ENCODE data around the gene RGL4. TPM values are rescaled to one million over a fixed set of nuclear protein-coding genes. Genes with fewer than 3 reads are reported as not detected.
A peak's percentile ranks its signal among the peaks of the same experiment; 100 is the strongest.

Gene RGL4
- total and polyA plus RNA-seq, 7 donors, result 0.04 to 0.40 (median 0.18) TPM; not detected in 3

- Histone ChIP-seq H3K4me3 (no peak overlapping the region), H3K27me3 (ENCODE audit: insufficient read depth in 3 of 3, low read length in 2 of 3) (no peaks in the 10 kb centered on the region), H3K27ac (no peak overlapping the region), H3K4me1 (peaks cover 3% of the 10 kb centered on the region), H3K9me3 (no peaks in the 10 kb centered on the region), H3K36me3 (ENCODE audit: insufficient read depth in 1 of 2, low read depth in 1 of 2) (peaks cover 3 to 58% of the 10 kb centered on the region in 2 donors)
- TF ChIP-seq CTCF (IDR thresholded peaks at IDR 0.05), result no peak
- DNase-seq (no peak), ATAC-seq (no peak)
- WGBS, 3 donors, result 89 to 96% (median 94%) methylated on average over 28 of the region's 28 CpGs
- intact Hi-C loops (cut with DNase I), result no loop called here
These were observed 23.1 kb downstream of the RGL4 start for GRCh38 chr22:23713696-23714595.

- TF ChIP-seq CTCF (IDR thresholded peaks at IDR 0.05), result no peak
- intact Hi-C loops (cut with DNase I), result loop anchor here in 1 of 2 donors (5.0 kb wide), 1 partner anchor 33 kb away; no protein-coding TSS in a partner anchor
- Histone ChIP-seq H3K9me3 (no peaks in the 10 kb centered on the region), H3K27ac (no peak overlapping the region), H3K4me1 (peaks cover 3% of the 10 kb centered on the region), H3K36me3 (ENCODE audit: insufficient read depth in 1 of 2, low read depth in 1 of 2) (peaks cover 3 to 49% of the 10 kb centered on the region in 2 donors), H3K27me3 (ENCODE audit: insufficient read depth in 3 of 3, low read length in 2 of 3) (no peaks in the 10 kb centered on the region), H3K4me3 (no peak overlapping the region)
- peak in 2 of 4 donors; percentile 12 to 17 for ATAC-seq
- WGBS, 3 donors, result 80 to 84% (median 82%) methylated on average over 23 of the region's 23 CpGs
- DNase-seq, result no peak
These were observed 24.1 kb downstream of the RGL4 start for GRCh38 chr22:23714596-23715578.

GRCh38 chr22:23715806-23716375, 25.1 kb downstream of the RGL4 start:
- intact Hi-C loops (cut with DNase I), result loop anchor here in 1 of 2 donors (5.0 kb wide), 1 partner anchor 34 kb away; no protein-coding TSS in a partner anchor
- no peaks in the 10 kb centered on the region for H3K27me3 ChIP-seq (ENCODE audit: insufficient read depth in 3 of 3, low read length in 2 of 3)
- 80 to 82% (median 81%) methylated on average over 18 of the region's 18 CpGs for WGBS, 3 donors
- no peaks in the 10 kb centered on the region for H3K9me3 ChIP-seq
- H3K36me3 ChIP-seq (ENCODE audit: insufficient read depth in 1 of 2, low read depth in 1 of 2), result peaks cover 3 to 39% of the 10 kb centered on the region in 2 donors
- ATAC-seq, result no peak
- no peak for TF ChIP-seq CTCF (IDR thresholded peaks at IDR 0.05)
- peak overlapping the region; percentile 98 for H3K4me3 ChIP-seq
- peak overlapping the region; percentile 85 for H3K27ac ChIP-seq
- DNase-seq, result no peak
- peaks cover 3% of the 10 kb centered on the region for H3K4me1 ChIP-seq
